ENCODE measurements around the gene ZNF827. TPM values are rescaled to one million over a fixed set of nuclear protein-coding genes. Genes with fewer than 3 reads are reported as not detected.

Gene ZNF827
- total RNA-seq, 4 donors from 2014 or later: 5.2 to 11.8 (median 7.1) TPM

DNA sequence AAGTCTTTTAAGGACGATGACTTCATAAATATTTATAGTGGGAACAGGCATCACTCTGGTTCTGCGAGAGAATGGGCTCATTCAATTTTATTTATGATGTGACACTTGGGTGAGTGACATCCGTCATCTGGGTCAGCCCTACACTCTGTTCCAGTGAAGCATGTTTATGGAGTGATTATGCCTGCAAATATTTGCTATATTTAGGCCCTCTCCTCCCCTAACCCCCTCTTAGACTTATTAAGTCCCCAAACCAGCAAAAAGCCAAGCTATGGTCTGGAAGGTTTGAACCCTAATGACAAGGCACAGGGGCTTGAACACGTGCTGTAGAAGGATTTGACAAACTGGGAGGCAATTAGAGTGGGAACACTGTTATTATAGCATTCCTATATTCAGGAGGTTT lies 202.8 kb downstream of the ZNF827 start:
- DNase-seq (ENCODE audit: low spot score) (no peak), ATAC-seq (ENCODE audit: low FRiP score) (no peak)
- TF ChIP-seq, protein P1, sequence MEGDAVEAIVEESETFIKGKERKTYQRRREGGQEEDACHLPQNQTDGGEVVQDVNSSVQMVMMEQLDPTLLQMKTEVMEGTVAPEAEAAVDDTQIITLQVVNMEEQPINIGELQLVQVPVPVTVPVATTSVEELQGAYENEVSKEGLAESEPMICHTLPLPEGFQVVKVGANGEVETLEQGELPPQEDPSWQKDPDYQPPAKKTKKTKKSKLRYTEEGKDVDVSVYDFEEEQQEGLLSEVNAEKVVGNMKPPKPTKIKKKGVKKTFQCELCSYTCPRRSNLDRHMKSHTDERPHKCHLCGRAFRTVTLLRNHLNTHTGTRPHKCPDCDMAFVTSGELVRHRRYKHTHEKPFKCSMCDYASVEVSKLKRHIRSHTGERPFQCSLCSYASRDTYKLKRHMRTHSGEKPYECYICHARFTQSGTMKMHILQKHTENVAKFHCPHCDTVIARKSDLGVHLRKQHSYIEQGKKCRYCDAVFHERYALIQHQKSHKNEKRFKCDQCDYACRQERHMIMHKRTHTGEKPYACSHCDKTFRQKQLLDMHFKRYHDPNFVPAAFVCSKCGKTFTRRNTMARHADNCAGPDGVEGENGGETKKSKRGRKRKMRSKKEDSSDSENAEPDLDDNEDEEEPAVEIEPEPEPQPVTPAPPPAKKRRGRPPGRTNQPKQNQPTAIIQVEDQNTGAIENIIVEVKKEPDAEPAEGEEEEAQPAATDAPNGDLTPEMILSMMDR (IDR thresholded peaks at IDR 0.05): no peak

DNA sequence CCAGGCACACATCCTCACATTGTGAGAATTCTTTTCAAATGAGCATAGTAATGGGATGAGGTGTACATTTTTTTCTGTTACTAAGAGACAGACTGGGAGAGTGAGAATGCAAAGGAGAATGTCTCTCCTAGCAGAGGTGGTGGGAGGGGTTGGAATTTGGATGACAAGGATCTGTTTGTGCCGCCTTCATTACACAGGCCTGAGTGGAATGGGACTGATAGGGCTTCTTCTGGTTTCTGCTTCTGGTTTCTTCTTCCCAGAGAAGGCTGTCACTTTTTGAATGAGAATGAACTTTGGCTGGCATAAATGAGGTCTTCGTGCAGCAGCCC lies 203.3 kb downstream of the ZNF827 start:
- ATAC-seq (ENCODE audit: low FRiP score): peak; percentile 55
- TF ChIP-seq, protein P1 (IDR thresholded peaks at IDR 0.05): no peak
- DNase-seq (ENCODE audit: low spot score): no peak

DNA sequence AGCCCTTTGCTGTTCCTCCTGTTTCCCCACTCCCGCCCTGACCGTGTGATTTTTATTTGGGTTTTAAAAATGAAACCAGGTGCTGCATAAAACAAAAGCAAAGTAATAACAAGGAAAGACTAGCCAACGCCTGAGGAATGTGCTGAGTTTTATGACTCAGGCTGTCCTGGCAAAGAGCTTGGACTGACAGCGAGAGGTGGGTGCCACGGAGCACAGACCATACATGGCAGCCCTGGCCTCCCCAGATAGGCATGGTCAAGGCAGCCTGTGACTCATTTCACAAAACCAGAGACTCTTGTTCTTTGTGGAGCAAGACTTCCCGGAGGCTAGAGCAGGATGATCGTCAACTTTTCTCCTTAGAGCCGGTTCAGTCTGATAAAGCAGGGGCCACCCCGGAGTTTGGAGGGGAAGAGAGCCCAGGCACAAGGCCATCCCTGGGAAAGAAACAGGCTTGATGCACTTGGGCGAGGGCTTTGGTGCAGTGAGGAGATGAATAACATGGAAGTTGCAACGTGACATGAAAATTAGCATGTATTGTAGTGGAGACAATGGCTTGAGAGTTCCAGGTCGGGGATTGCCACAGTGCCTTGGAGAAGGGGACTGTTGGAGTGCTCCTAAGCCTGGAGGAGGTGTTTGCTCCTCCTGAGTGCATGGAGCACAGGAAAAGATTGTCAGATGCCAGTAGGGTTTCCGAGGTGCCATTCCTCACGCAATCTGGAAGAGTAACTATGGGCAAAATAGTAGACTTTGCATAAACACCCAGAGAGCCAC lies 203.9 kb downstream of the ZNF827 start:
- DNase-seq (ENCODE audit: low spot score): peak; percentile 32
- TF ChIP-seq, protein P1 (IDR thresholded peaks at IDR 0.05): no peak
- peak; percentile 82 for ATAC-seq (ENCODE audit: low FRiP score)

DNA sequence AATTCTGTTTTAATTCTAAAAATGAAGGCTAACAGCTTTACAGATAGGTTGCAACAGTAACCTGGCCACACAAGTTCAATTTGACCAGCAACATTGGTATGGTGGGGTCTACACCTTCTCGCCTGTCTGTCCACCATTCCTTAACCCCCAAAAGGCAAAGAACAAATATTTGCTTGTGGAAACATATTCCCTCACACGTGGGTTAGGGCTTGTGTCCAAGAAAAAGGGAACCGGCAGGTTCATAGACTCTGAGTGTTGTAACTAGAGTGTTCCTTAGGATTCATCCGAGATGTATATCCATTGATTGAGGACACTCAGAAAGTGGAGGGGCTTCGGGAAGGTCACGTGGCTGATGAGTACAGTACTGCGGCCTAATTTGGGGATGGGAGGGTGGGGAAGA lies 204.6 kb downstream of the ZNF827 start:
- TF ChIP-seq, protein P1 (IDR thresholded peaks at IDR 0.05): no peak
- no peak for DNase-seq (ENCODE audit: low spot score)

DNA sequence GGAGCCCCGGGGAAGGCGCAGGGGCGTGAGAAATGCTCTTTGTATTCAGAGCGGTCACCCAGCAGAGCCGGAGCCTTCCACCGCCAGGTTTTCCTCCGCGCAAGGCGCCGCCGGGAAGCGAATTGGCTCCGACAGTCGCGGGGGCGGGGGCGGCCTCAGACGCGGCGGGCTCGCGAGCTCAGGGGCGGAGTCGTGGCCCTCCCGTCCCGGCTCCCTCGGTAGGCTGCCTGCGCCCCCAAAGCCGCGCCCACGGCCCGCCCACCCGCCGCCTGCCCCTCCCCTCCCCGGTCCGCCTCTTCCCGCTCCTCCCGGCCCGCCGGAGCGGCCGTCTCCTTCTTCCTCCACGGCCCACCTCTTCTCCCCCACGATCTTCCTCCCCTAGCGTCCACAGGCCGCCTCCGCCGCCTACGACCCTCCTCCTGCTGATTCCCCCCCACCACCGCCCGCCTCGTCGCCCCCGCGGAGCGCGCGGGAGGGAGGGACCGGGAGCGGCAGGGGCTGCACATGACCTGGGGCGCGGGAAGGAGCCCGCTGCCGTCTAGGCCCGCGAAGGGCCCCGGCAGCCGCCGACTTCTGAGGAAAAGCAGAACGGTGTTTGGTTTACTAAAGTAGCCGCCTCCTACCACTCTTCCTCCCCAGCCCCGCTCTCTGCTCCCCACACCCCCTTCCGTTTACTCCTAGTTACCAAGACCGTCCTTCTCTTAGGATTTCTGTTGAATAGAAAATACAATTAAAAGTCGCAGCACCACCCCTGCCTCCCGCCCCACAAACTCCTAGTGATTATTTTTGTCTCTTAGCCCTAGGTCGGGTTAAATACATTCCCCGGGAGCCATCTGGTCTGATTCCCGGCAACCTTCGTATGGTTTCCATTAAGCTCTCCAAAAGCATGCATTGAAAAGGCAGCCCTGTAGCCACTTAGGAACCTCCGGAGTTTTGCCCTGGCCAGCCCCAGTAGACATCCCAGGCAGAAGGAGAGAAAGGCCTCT lies 205.4 kb downstream of the ZNF827 start:
- TF ChIP-seq, protein P1 (IDR thresholded peaks at IDR 0.05): no peak
- ATAC-seq (ENCODE audit: low FRiP score) (peak; percentile 89), DNase-seq (ENCODE audit: low spot score) (peak; percentile 76)

More for the DNA sequence above, 204.6 kb downstream of the ZNF827 start:
- ATAC-seq (ENCODE audit: low FRiP score): no peak

DNA sequence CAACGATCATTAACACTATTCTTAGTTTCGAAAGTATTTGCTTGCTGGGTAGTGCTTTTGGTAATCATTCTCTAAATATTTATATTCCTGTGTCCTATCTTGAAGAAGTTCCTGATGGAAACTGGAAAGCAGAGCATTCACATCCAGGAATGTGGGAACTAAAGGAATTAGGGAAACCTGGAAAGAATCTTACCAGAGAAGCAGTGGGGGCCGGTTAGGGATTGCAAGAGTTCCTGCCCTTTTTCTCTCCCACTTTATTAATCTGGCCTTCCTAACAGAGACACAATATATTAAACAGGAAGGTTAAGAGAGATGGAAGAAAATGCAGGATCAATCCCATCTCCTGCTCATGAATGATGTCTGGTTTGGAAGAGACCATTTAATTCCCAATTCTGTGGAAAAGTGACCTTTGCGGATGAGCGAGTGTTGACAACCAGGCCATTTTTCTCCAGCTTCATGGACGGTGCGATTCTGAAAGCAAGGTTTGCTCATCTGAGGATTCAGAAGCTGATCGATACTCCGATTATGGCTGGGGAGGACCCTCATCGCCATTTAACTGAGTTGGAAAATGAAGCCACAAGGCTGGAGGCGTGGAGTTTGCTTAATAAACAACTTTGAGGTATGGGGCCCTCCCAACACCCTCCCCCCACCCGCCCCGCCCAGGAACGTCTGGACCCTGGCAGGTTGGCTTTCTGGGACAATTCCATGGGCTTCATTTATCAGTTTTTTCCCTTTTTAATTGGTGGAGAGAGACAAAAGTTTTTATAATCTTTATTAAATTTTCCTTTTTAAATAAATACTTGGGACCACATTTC lies 206.4 kb downstream of the ZNF827 start:
- DNase-seq (ENCODE audit: low spot score) (no peak), ATAC-seq (ENCODE audit: low FRiP score) (no peak)
- TF ChIP-seq, protein P1 (IDR thresholded peaks at IDR 0.05): no peak

Data from omental fat pad (tissue), 4 donors.